Heart left ventricle (tissue), 13 donors: ENCODE measurements around the gene ITGB1BP1.

Experiments
- CTCF ChIP-seq, 12 donors: fragments of 200-600 bp; sonication (generic) in 4 of 12; IDR thresholded peaks; one replicate each; pipeline versions ENCODE4 v1.5.0 to v1.8.0; 2018 to 2022; ENCODE audit warnings: antibody characterized with exemption in 12 of 12, mild to moderate bottlenecking in 5 of 12
- POLR2A ChIP-seq, 2 donors: fragments of 450-650 bp; IDR thresholded peaks; one replicate each; pipeline ENCODE4 v1.6.1; 2017; ENCODE audit warnings: antibody characterized with exemption in 2 of 2, mild to moderate bottlenecking in 2 of 2, moderate library complexity in 2 of 2
- donor health status: ischemic (EF 13 %, LVEDD 7.1; RV severe dilation, severe dysfunction).
- donor health status: DM: no; HTN: yes; CAD: no.
- donor health status: DM: no; HTN: no; CAD: no.
- donor health status: ischemic (EF 25% LVEDD 6.9; RV normal size, moderate dysfunction).
- donor health status: ischemic (EF 25% LVEDD 5.7; RV mildly dilated, moderate dysfunction).
- donor health status: ischemic (EF 35%, LVEDD 5.7; RV mildly dilated, moderate dysfunction).
- donor health status: nonischemic (EF 11% LVEDD 7.7; RV severe dilation, severe dysfunction).
- donor health status: DM: yes; HTN: yes; CAD: no.
- donor health status: PGD.
- donor health status: ischemic (EF 29% LVEDD 5.4; RV normal size, mild dysfunction).
- donor health status: nonischemic (EF 23%, LVEDD 6.1; RV moderate dilation, normal function).

DNA sequence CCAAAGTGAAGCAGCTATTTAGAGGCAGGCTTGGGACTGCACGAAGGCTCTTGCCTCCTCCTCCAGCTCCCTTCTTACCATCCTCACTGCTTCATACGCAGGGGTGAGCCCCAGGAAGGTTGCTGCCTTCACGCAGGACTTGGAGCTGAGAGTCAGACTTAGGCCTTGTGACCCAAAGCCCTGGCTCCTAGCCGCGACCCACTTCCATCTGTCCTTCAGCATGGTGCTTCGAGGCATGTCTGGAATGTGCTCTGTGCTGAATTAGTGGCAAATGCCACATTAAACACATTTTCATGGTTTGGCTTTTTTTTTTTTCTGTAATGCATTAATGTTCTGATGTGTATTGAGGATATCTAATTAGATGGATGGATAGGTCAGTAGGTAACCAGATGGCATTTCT, 37.5 kb downstream of the ITGB1BP1 start:
- no peak for TF ChIP-seq CTCF (IDR thresholded peaks at IDR 0.05)
- no peak for TF ChIP-seq POLR2A (IDR thresholded peaks at IDR 0.05)
